GM12878 (cell line): Measurements from ENCODE around the gene AGRN. TPM values are rescaled to one million over a fixed set of nuclear protein-coding genes. Genes with fewer than 3 reads are reported as not detected.

Experiments used
- ATAC-seq: fragments of 200-7000 bp; cut with Tn5 transposase; 3 replicates; pipeline ENCODE4 v1.9.1; 2020; ENCODE audit warnings: mild to moderate bottlenecking, moderate library complexity
- BruUV-seq: library from RNA; stranded (reverse); fragments of 400-500 nt; replicated peaks from 2 replicates; lab custom pipeline; 2021; lab: Mats Ljungman, UMichigan
- CTCF ChIA-PET: fragments of 300-600 bp; sonication (Branson Sonifier 250); formaldehyde crosslinking; extraction: SDS; loops from one replicate; lab custom pipeline; 2021; ENCODE audit warnings: inconsistent platforms; lab: Yijun Ruan, JAX
- POLR2A ChIA-PET: fragments of 350-600 bp; formaldehyde crosslinking; extraction: SDS; loops from one replicate; lab custom pipeline; 2021; ENCODE audit warnings: inconsistent platforms; lab: Charles Lee
- RAD21 ChIA-PET: fragments of 300-600 bp; sonication (Branson Sonifier 250); formaldehyde crosslinking; loops from one replicate; lab custom pipeline; 2023; ENCODE audit warnings: antibody characterized with exemption; ENCODE audit not compliant: unreplicated experiment; lab: Charles Lee
- SMC1A ChIA-PET: fragments of 300-600 bp; sonication (Branson Sonifier 250); formaldehyde crosslinking; loops from one replicate; lab custom pipeline; 2023; ENCODE audit not compliant: unreplicated experiment, uncharacterized antibody; lab: Charles Lee
- DNase-seq: peaks from one replicate; pipeline ENCODE4 v3.0.0-alpha.2; 2011; ENCODE audit warnings: low read depth, low spot score
- FAIRE-seq: peaks from 3 replicates; lab custom pipeline; 2011; peaks lifted over from hg19 to GRCh38; lab: Jason Lieb, UNC
- H2AFZ ChIP-seq: 2 replicates; pipeline ENCODE4 v1.6.0; 2011; ENCODE audit warnings: low read depth, low read length, control low read depth; ENCODE audit not compliant: control insufficient read depth
- H3K27ac ChIP-seq: 2 replicates; pipeline ENCODE4 v1.5.1; 2011; ENCODE audit warnings: control low read depth; ENCODE audit not compliant: control insufficient read depth, insufficient read depth
- H3K27me3 ChIP-seq, 2 experiments: replicated peaks in 1 of 2; 2 replicates each; pipeline versions ENCODE4 v1.6.0 to v1.6.1; 2011; ENCODE audit warnings: low read length in 1 of 2; ENCODE audit not compliant: control insufficient read depth in 2 of 2, insufficient read depth in 2 of 2
- H3K36me3 ChIP-seq, 2 experiments: 2 replicates each; pipeline ENCODE4 v1.5.1; 2011; ENCODE audit warnings: low read length in 1 of 2; ENCODE audit not compliant: control insufficient read depth in 2 of 2, insufficient read depth in 2 of 2
- H3K4me1 ChIP-seq: 2 replicates; pipeline ENCODE4 v1.6.1; 2011; ENCODE audit warnings: mild to moderate bottlenecking, low read length, moderate library complexity, mixed read lengths; ENCODE audit not compliant: control insufficient read depth, insufficient read depth
- H3K4me2 ChIP-seq: 2 replicates; pipeline ENCODE4 v1.6.0; 2011; ENCODE audit warnings: control low read depth; ENCODE audit not compliant: control insufficient read depth, insufficient read depth
- H3K4me3 ChIP-seq: fragments of 200-600 bp; sonication (generic); 2 replicates; pipeline ENCODE4 v1.5.1; 2016
- H3K79me2 ChIP-seq: 2 replicates; pipeline ENCODE4 v1.6.0; 2011; ENCODE audit warnings: low read length; ENCODE audit not compliant: control insufficient read depth, insufficient read depth
- H3K9ac ChIP-seq: 2 replicates; pipeline ENCODE4 v1.8.0; 2011; ENCODE audit warnings: low read length, control low read depth, mixed read lengths; ENCODE audit not compliant: control insufficient read depth, insufficient read depth
- H3K9me3 ChIP-seq: replicated peaks from 3 replicates; pipeline ENCODE4 v1.5.1; 2011; ENCODE audit warnings: mild to moderate bottlenecking, low read length; ENCODE audit not compliant: control insufficient read depth, insufficient read depth
- H4K20me1 ChIP-seq: 2 replicates; pipeline ENCODE4 v1.6.0; 2011; ENCODE audit not compliant: control insufficient read depth, insufficient read depth
- CHD1 ChIP-seq: IDR thresholded peaks from 2 replicates; pipeline ENCODE4 v1.6.1; 2012; ENCODE audit warnings: low read depth, low read length, improper control_type of control experiment
- CREM ChIP-seq: IDR thresholded peaks from 2 replicates; pipeline ENCODE4 v1.6.1; 2014; ENCODE audit warnings: antibody characterized with exemption, low read depth
- TAF1 ChIP-seq: IDR thresholded peaks from 2 replicates; pipeline ENCODE4 v1.6.1; 2011; ENCODE audit warnings: mild to moderate bottlenecking, low read depth, low read length, borderline replicate concordance
- TCF12 ChIP-seq: IDR thresholded peaks from 2 replicates; pipeline ENCODE4 v1.6.1; 2011; ENCODE audit warnings: low read depth, mild to moderate bottlenecking, low read length
- ZBED1 ChIP-seq: IDR thresholded peaks from 2 replicates; pipeline ENCODE4 v1.6.1; 2016; ENCODE audit warnings: borderline replicate concordance
- WGBS: methylation state at CpG from one replicate; pipeline ENCODE4 v1.1.6; 2016; ENCODE audit warnings: low lambda C conversion rate; ENCODE audit not compliant: insufficient replicate concordance, insufficient coverage; ENCODE audit errors: missing lambda C conversion rate; 5-methylcytosine and 5-hydroxymethylcytosine counted together
- in situ Hi-C: fragments of 300-500 bp; cut with MboI; formaldehyde crosslinking; loops from 9 replicates; pipeline ENCODE4 v1.14.3; 2018; ENCODE audit warnings: mixed read lengths
- intact Hi-C: fragments of 100-400 bp; cut with micrococcal nuclease; formaldehyde crosslinking; loops from one replicate; pipeline ENCODE4 v1.14.2; 2022; ENCODE audit not compliant: unreplicated experiment
- polyA plus RNA-seq, 11 experiments: library from polyadenylated mRNA; depleted of rRNA in 4 of 11; unstranded in 6 of 11; stranded (reverse) in 5 of 11; fragments of >200 nt; fragmentation: Nextera tagmentation in 4 of 11; fragmentation: Illumina TruSeq in 1 of 11; extraction: Ambion mirVana in 4 of 11; extraction: Trizol in 1 of 11; gene quantifications; 1 replicate in 1 of 11; 2 replicates in 10 of 11; pipeline versions ENCODE4 v1.2.1 to v1.2.3, GENCODE V29; 2011 to 2016; ENCODE audit warnings: inconsistent platforms in 2 of 11, missing spikeins in 2 of 11, low read depth in 1 of 11
- total RNA-seq, 4 experiments: library from RNA; depleted of rRNA in 3 of 4; stranded (reverse); fragments of >200 nt in 3 of 4; fragmentation: Illumina TruSeq in 1 of 4; extraction: Trizol in 1 of 4; gene quantifications; 2 replicates each; pipeline versions ENCODE4 v1.2.1 to v1.2.3, GENCODE V29; 2013 to 2021
- TF ChIP-seq, protein P1 (sequence below): IDR thresholded peaks from 2 replicates; pipeline ENCODE4 v1.6.1; 2011; ENCODE audit warnings: borderline replicate concordance, low read depth, mild to moderate bottlenecking, moderate library complexity, low read length; ENCODE audit not compliant: insufficient read depth, poor library complexity, severe bottlenecking

The AGRN gene
- total and polyA plus RNA-seq, 10 of the 15 experiments (the other 5 are each of a cell fraction or from before 2014, with no cell fraction given), result 0.02 to 41.8 (median 4.1) TPM

DNA sequence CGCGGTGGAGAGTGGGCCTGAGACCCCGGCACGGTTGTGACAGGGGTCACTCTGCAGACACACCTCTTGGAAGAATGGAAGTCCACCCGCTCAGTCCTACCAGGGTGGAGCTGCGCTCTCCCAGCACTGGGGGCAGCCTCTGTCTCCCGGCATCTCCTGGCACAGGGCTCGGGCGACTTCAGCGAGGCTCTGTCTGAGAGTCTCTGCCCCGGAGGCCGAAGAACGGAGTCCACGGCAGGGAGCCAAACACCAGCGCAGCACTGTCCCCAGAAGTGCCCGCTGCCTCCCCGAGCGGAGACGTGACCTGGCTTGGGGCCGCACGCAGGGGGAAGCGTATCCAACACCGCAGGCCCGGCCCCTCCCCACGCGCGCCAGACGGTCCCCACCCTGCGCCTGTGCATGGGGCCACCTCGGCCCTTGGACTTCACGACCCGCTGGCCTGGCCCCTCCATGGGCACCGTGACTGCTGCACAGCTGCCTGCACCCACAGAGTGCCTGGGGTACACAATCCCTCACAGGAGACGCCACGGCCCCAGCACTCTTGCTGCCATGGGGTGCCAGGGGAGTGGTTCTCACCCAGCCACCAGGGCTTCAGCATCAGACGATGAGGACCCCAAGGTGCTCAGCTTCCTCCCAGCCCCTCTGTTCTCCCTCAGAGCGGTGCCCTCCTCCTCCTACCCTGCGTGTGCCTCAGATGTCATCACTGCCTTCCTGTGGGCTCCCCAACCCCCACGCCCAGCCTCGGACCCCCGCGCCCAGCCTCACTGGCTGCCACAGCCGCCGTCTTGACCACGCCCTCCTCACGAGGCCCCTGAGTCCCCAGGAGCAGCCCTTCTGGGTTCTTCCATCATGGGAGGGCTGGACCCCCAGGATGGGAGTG is 69.1 kb downstream of the AGRN start:
- RAD21 ChIA-PET, result no interaction called here
- POLR2A ChIA-PET, result no interaction called here
- Histone ChIP-seq H3K36me3 (no peaks in the 10 kb centered on the region), H3K79me2 (no peaks in the 10 kb centered on the region), H3K9ac (no peak overlapping the region), H3K9me3 (no peaks in the 10 kb centered on the region), H3K4me3 (no peak overlapping the region), H3K4me1 (peaks cover 7% of the 10 kb centered on the region; the same call in 1 of the 2 replicates), H3K27me3 (no peaks in the 10 kb centered on the region), H4K20me1 (no peaks in the 10 kb centered on the region), H2AFZ (no peak overlapping the region), H3K27ac (no peak overlapping the region), H3K4me2 (no peak overlapping the region)
- TF ChIP-seq TCF12, result no peak
- TF ChIP-seq, protein P1, sequence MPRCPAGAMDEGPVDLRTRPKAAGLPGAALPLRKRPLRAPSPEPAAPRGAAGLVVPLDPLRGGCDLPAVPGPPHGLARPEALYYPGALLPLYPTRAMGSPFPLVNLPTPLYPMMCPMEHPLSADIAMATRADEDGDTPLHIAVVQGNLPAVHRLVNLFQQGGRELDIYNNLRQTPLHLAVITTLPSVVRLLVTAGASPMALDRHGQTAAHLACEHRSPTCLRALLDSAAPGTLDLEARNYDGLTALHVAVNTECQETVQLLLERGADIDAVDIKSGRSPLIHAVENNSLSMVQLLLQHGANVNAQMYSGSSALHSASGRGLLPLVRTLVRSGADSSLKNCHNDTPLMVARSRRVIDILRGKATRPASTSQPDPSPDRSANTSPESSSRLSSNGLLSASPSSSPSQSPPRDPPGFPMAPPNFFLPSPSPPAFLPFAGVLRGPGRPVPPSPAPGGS, result no peak
- TF ChIP-seq TAF1, result no peak
- TF ChIP-seq CREM, result no peak
- TF ChIP-seq CHD1, result no peak
- TF ChIP-seq ZBED1, result no peak
- no peak for FAIRE-seq
- CTCF ChIA-PET, result no interaction called here
- SMC1A ChIA-PET, result no interaction called here
- 91% methylated on average over 40 of the region's 46 CpGs for WGBS
- intact Hi-C loops, result no loop called here
- no TSS peak for BruUV-seq
- DNase-seq, result no peak
- in situ Hi-C loops, result no loop called here
- ATAC-seq, result no peak
